SK-N-MC (cell line): ENCODE measurements around the gene TUBB.
"Not testable (repeated sequence)": the region's sequence is repeated elsewhere in the genome, so short reads cannot be mapped to it uniquely, and the experiment has no call there.

Experiments used
- DNase-seq: peaks from one replicate; pipeline ENCODE4 v3.0.0-alpha.2; 2011; ENCODE audit warnings: low read depth, low spot score
- H3K27ac ChIP-seq: fragments of 200-600 bp; sonication (generic); 2 replicates; pipeline ENCODE4 v1.5.1; 2016; ENCODE audit warnings: mixed run types
- H3K36me3 ChIP-seq: fragments of 200-600 bp; sonication (generic); 2 replicates; pipeline ENCODE4 v1.6.1; 2017; ENCODE audit warnings: antibody characterized with exemption, low read length, mixed read lengths; ENCODE audit not compliant: insufficient read depth
- H3K4me3 ChIP-seq: fragments of 200-600 bp; sonication (generic); 2 replicates; pipeline ENCODE4 v1.5.1; 2016
- H3K9ac ChIP-seq: fragments of 200-600 bp; sonication (generic); 2 replicates; pipeline ENCODE4 v1.8.0; 2017; ENCODE audit warnings: mixed run types, mixed read lengths; ENCODE audit not compliant: insufficient read length
- H3K9me3 ChIP-seq: fragments of 200-600 bp; sonication (generic); 2 replicates; pipeline ENCODE4 v1.6.1; 2017; ENCODE audit warnings: low read depth, mild to moderate bottlenecking, antibody characterized with exemption, low read length, moderate library complexity, mixed read lengths
- EZH2 ChIP-seq: fragments of 200-600 bp; sonication (generic); IDR thresholded peaks from one replicate; pipeline ENCODE4 v1.6.1; 2017; ENCODE audit warnings: antibody characterized with exemption
- FOXP2 ChIP-seq: optimal IDR thresholded peaks from 2 replicates; pipeline ENCODE3; 2011; ENCODE audit warnings: mild to moderate bottlenecking, moderate library complexity; ENCODE audit not compliant: insufficient read depth; ENCODE audit errors: extremely low read length, control extremely low read depth
- POLR2AphosphoS5 ChIP-seq: IDR thresholded peaks from 2 replicates; pipeline ENCODE4 v1.6.1; 2012; ENCODE audit warnings: mild to moderate bottlenecking, low read depth, low read length, borderline replicate concordance

Gene TUBB

DNA sequence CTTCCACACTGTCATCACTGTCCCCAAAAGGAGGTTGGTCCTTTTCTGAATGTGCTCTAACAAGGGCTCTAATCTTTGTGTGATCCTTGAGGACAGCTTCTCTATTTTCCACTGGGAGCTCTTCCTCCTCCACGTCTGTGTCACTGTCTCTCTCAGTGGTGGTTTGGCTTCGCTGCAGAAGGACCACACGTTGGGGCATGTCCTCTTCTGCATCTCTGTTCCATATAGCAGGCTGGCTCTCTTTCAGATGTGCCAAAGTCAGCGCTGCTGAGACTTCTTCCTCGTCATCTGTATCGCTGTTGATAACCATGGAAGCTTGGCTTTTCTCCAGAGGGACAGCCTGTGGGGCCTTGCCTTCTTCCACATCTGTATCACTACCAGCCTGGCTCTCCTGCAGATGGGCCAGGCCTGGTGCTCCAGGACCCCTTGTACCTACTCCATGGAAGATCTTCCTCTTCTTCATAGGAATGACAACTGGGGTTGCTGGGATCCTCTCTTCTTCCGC is 7.7 kb upstream of the TUBB start:
- no peak overlapping the region for H3K9ac ChIP-seq
- no peak overlapping the region for H3K4me3 ChIP-seq
- H3K36me3 ChIP-seq: peaks cover 58% of the 10 kb centered on the region
- DNase-seq: no peak
- no peak overlapping the region for H3K27ac ChIP-seq
- no peaks in the 10 kb centered on the region for H3K9me3 ChIP-seq
- TF ChIP-seq POLR2AphosphoS5 (no peak), EZH2 (no peak), FOXP2 (no peak)

DNA sequence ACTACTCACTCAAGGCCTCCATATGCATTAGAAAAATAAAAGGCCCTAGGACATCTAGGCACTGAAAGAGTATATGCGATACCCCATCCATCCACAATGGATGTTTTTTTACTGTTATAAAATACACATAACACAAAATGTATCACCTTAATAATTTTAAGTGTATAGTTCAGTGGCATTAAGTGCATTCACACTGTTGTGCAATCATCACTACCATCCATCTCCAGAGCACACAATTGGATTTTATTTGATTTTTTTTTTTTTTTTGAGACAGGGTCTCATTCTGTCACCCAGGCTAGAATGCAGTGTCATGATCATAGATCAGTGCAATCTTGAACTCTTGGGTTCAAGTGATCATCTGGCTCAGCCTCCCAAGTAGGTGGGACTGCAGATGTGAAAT is 5.9 kb upstream of the TUBB start:
- Histone ChIP-seq H3K36me3 (peaks cover 53% of the 10 kb centered on the region), H3K9me3 (no peaks in the 10 kb centered on the region), H3K9ac (no peak overlapping the region), H3K4me3 (no peak overlapping the region), H3K27ac (no peak overlapping the region)
- TF ChIP-seq POLR2AphosphoS5: no peak
- TF ChIP-seq EZH2: no peak
- TF ChIP-seq FOXP2: no peak
- no peak for DNase-seq

DNA sequence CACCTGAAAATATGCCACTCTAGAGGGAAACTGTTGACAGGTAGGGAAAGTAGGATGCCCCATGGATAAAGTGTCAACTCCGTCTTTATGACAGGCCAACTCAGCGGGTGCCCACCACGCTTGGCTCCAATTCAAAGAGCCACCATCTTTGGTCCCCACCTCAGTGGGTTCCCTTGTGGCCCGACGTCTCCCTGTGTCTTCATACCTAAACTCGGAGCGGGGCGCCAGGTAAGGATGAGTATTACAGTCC is 3.3 kb upstream of the TUBB start:
- Histone ChIP-seq H3K36me3 (peaks cover 47% of the 10 kb centered on the region), H3K4me3 (peak overlapping the region; percentile 78), H3K9me3 (no peaks in the 10 kb centered on the region), H3K9ac (peak overlapping the region; percentile 82), H3K27ac (peak overlapping the region; percentile 95)
- DNase-seq: no peak
- TF ChIP-seq POLR2AphosphoS5 (no peak), EZH2 (no peak), FOXP2 (no peak)

DNA sequence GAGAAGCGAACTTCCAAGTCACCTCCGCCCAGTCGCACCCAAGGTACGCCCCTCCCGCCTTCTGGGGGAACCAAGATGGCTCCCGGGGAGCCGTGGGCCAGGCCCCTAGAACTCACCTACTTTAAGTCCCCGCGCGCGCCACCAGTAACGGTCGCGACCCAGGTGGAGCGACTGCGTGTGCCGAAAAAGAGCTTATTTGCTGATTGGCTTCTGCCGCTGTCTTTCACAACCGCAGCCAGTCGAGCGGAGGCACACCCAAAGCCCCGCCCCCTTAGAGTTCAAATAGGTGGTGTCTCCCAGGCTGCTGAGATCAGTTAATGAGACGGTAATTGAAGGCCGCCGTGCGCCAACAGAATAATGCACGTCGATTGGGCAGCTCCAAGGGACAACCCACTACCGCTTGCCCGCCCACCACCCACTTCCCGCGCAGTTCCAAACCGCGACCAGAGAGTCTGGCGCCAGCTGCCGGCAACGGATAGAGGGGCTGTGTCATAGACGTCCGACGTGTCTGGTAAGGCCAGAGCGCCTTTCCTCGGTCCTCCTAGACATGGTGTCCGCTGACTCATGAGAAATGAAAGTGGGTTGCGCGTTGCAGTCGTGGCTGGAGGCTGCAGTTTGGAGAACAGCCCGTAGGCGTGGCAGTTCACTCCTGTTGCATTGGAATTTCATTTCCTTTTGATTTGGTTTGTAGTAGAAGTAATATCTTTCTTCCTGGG is 2.9 kb upstream of the TUBB start, which contains the start of gene MDC1:
Gene MDC1, minus strand, starts transcription at position 153 of the 716 bp plus-strand sequence. CDS start 2,106 bp downstream, outside the sequence.
- H3K9ac ChIP-seq: peak within 1 kb of the TSS; percentile 86
- peak within 1 kb of the TSS; percentile 98 for H3K27ac ChIP-seq
- peak; percentile 99 for DNase-seq
- peak within 1 kb of the TSS; percentile 78 for H3K4me3 ChIP-seq
- peak; percentile 90 for TF ChIP-seq POLR2AphosphoS5
- no peak for TF ChIP-seq EZH2
- no peak for TF ChIP-seq FOXP2
- H3K9me3 ChIP-seq: no peaks in the 10 kb centered on the region
- peaks cover 48% of the 10 kb centered on the region for H3K36me3 ChIP-seq

DNA sequence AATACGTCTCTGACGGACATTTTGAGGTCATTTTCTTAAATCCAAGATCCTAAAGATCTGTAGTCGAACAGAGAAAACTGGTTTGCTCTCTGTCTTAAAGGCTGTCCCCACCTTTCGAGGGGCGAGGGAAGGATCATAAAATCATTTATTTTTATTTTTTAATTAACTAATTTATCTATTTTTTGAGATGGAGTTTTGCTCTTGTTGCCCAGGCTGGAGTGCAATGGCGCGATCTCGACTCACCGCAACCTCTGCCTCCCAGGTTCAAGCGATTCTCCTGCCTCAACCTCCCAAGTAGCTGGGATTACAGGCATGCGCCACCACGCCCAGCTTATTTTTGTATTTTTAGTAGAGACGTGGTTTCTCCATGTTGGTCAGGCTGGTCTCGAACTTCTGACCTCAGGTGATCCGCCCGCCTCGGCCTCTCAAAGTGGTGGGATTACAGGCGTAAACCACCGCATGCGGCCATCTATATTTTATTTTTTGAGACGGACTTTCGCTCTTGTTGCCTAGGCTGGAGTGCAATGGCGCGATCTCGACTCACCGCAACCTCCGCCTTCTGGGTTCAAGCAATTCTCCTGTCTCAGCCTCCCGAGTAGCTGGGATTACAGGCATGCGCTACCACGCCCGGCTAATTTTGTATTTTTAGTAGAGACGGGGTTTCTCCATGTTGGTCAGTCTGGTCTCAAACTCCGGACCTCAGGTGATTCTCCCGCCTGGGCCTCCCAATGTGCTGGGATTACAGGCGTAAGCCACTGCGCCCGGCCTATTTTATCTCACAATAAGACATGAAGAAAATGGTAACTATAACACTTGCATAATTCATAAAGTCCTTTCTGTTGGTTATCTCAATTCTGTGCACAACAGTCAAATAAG is 2.1 kb upstream of the TUBB start:
- Histone ChIP-seq H3K9ac (peak overlapping the region; percentile 86), H3K36me3 (peaks cover 48% of the 10 kb centered on the region), H3K4me3 (peak overlapping the region; percentile 75), H3K27ac (peak overlapping the region; percentile 98)
- H3K9me3 ChIP-seq, DNase-seq: not testable (repeated sequence)
- 0 out of 2 replicates have a peak, but pooled peaks have one; percentile 4 for TF ChIP-seq POLR2AphosphoS5

DNA sequence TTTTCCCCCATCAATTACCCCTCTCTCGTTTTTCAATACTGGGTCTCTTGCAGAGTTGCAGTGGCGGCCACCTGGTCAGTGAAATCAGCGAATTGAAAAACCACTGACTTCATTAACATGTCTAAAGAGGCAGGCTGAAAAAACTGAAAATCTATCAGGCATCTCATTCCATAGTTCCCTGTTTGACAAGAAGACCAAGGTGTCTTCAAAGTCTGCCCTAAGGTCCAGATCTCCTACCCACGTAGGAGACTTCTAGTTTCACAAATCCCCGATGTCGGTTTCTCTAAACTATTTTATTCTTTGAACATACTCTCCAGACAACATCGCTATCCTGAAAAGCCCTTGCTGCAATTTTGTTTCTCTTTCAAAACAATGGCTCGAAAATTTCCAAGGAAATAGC is 796 bp upstream of the TUBB start:
- peaks cover 48% of the 10 kb centered on the region for H3K36me3 ChIP-seq
- H3K4me3 ChIP-seq: peak overlapping the region; percentile 85
- DNase-seq: no peak
- H3K9me3 ChIP-seq: no peaks in the 10 kb centered on the region
- peak overlapping the region; percentile 93 for H3K9ac ChIP-seq
- H3K27ac ChIP-seq: peak overlapping the region; percentile 98
- no peak for TF ChIP-seq EZH2
- TF ChIP-seq POLR2AphosphoS5: no peak
- TF ChIP-seq FOXP2: no peak

DNA sequence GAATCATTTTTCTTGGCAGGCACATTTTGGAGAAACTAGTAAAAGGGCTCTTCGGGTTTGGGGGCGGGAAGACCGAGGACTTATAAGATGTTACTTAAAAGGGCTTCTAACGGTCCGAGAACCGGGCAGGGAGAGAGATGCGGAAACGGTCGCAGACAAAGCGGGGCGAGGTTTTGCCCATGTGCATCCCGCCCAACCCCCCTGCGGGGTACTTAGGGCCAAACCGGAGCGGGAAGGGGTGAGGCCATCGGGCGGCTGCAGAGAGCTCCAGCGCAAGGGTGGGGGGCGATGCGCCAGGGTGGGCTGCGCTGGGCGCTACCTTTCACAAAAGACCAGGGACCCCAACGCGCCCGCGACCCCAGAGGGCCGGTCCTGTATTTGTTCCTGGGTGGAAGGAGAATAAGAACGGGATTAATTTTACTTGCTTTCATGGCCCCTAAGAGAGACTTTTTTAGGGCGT is 616 bp downstream of the TUBB start:
- peaks cover 50% of the 10 kb centered on the region for H3K36me3 ChIP-seq
- H3K4me3 ChIP-seq: peak overlapping the region; percentile 85
- DNase-seq: no peak
- H3K9me3 ChIP-seq: no peaks in the 10 kb centered on the region
- peak overlapping the region; percentile 99 for H3K9ac ChIP-seq
- no peak for TF ChIP-seq FOXP2
- TF ChIP-seq POLR2AphosphoS5: no peak
- TF ChIP-seq EZH2: no peak
- H3K27ac ChIP-seq: peak overlapping the region; percentile 98

DNA sequence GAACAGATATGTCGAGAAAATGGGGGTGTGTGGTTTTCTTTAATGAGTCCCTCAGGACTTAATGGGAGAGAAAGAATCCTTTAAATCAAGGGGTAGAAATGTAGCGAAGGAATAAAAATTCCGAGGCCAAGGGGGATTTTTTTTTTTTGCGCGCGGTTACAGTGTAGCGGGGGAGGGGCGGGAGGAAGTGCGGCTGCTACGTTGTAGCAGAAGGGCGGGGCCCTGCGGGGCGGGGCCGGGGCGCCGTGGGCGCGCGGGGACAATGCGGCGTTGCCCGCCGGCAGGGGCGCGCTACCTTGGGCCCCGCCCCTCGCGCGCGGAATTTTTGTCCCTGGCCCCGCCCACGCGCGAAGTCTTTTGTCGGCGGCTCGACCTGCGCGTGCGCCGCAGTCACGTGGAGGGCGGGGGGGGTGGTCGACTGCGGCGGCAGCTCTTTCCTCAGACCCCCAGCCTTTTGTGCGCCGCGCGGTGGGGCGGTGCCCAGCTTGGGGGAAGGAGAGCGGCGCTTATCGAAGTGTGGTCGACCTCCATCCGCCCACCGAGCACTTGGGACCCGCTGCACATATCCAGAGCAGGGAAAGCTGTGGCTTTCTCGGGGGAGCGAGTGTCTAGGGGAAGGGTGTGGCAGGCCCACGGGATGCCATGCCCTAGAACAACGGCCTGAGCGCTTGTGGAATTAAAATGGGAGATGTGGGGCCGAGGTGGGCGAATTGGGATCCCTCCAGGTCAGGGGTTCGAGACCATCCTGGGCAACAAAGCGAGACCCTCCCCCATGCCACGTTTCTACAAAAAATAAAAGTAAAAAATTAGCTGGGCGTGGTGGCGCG is 1.3 kb downstream of the TUBB start:
- Histone ChIP-seq H3K4me3 (peak overlapping the region; percentile 85), H3K9me3 (no peaks in the 10 kb centered on the region), H3K9ac (peak overlapping the region; percentile 99), H3K36me3 (peaks cover 49% of the 10 kb centered on the region), H3K27ac (peak overlapping the region; percentile 98)
- DNase-seq: no peak
- TF ChIP-seq FOXP2: peak; percentile 44
- TF ChIP-seq EZH2: no peak
- TF ChIP-seq POLR2AphosphoS5: peak; percentile 85

DNA sequence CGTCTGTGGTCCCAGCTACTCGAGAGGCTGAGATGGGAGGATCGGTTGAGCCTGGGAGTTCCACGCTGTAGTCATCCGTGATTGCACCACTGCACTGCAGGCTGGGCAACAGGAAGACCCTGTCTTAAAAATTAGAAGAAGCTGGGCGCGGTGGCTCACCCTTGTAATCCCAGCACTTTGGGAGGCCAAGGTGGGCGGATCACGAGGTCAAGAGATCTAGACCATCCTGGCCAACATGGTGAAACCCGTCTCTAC is 1.8 kb downstream of the TUBB start:
- not testable (repeated sequence) for DNase-seq, H3K9me3 ChIP-seq
- peak overlapping the region; percentile 95 for H3K27ac ChIP-seq
- peaks cover 46% of the 10 kb centered on the region for H3K36me3 ChIP-seq
- H3K4me3 ChIP-seq: peak overlapping the region; percentile 85
- peak overlapping the region; percentile 99 for H3K9ac ChIP-seq
